ENCODE results near the gene DUSP28. TPM values are rescaled to one million over a fixed set of nuclear protein-coding genes. Genes with fewer than 3 reads are reported as not detected.

The DUSP28 gene
- total and polyA plus RNA-seq, 2 donors: 7.2 to 9.0 TPM

DNA sequence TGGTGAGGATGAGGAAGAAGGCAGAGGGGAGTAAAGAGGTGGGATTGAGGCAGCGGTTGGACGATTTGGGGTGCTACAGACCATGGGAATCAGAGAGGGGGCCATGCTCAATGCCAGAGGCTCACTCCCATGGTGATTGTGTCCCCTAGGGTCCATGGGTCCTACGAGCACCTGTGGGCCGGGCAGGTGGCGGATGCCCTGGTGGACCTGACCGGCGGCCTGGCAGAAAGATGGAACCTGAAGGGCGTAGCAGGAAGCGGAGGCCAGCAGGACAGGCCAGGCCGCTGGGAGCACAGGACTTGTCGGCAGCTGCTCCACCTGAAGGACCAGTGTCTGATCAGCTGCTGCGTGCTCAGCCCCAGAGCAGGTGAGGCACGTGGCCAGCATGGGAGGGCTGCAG, 31.6 kb downstream of the DUSP28 start:
- Histone ChIP-seq H3K27ac (ENCODE audit: low read depth in 1 of 2, low read length in 1 of 2) (no peak overlapping the region), H3K36me3 (ENCODE audit: control insufficient read depth in 2 of 2, insufficient read depth in 2 of 2, low read length in 1 of 2) (peaks cover 73 to 74% of the 10 kb centered on the region in 2 donors), H3K4me3 (ENCODE audit: low read length in 2 of 2) (no peak overlapping the region), H3K27me3 (ENCODE audit: control insufficient read depth in 2 of 2, insufficient read depth in 1 of 2, low read length in 1 of 2) (no peaks in the 10 kb centered on the region), H3K4me1 (ENCODE audit: control insufficient read depth in 2 of 2, insufficient read depth in 2 of 2, low read length in 2 of 2) (peaks cover 16 to 19% of the 10 kb centered on the region in 2 donors), H3K9me3 (ENCODE audit: control insufficient read depth in 2 of 2, insufficient read depth in 1 of 2, low read length in 1 of 2) (no peaks in the 10 kb centered on the region)
- 98% methylated on average over 13 of the region's 13 CpGs for WGBS
- DNase-seq (ENCODE audit: low read depth in 6 of 9, low spot score in 9 of 9): no peak

- Histone ChIP-seq H3K9me3 (ENCODE audit: control insufficient read depth in 2 of 2, insufficient read depth in 1 of 2, low read length in 1 of 2) (no peaks in the 10 kb centered on the region), H3K4me1 (ENCODE audit: control insufficient read depth in 2 of 2, insufficient read depth in 2 of 2, low read length in 2 of 2) (peaks cover 6 to 8% of the 10 kb centered on the region in 2 donors), H3K27ac (ENCODE audit: low read depth in 1 of 2, low read length in 1 of 2) (no peak overlapping the region), H3K36me3 (ENCODE audit: control insufficient read depth in 2 of 2, insufficient read depth in 2 of 2, low read length in 1 of 2) (peaks cover 84 to 87% of the 10 kb centered on the region in 2 donors), H3K4me3 (ENCODE audit: low read length in 2 of 2) (no peak overlapping the region), H3K27me3 (ENCODE audit: control insufficient read depth in 2 of 2, insufficient read depth in 1 of 2, low read length in 1 of 2) (no peaks in the 10 kb centered on the region)
- no peak for DNase-seq (ENCODE audit: low read depth in 6 of 9, low spot score in 9 of 9)
- WGBS: 98% methylated on average over 20 of the region's 20 CpGs
Measured at GRCh38 chr2:240593026-240593702, 33.0 kb downstream of the DUSP28 start.

DNA sequence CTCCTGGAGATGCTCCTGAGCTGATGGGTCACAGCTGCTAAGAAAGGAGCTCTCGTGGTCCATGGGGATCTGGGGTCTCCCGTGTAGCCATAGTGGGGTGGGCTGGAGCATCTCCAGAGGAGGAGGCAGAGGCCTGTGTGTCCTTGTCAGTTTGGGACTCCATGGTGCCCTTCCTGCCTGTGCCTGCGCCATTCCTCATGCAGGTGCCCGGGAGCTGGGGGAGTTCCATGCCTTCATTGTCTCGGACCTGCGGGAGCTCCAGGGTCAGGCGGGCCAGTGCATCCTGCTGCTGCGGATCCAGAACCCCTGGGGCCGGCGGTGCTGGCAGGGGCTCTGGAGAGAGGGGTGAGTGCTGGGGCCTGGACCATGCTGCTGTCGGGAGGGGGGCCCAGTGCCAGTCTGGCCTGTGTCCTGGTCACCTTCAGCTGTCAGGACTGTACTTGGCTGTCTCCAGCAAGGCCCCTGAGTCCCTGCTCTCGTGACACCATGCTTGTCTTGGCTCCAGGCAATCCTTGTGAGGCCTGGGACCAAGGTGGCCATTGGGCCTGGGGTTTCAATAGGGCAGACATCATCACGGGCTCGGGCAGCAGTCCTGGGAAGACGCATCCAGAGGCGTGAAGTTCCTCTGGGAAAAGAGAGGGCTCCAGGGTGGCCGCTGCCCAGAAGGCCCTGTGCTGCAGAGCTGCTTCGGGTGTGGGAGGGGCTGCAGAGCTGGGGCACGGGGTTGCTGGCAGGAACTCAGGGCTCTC, 33.7 kb downstream of the DUSP28 start:
- WGBS: 95% methylated on average over 19 of the region's 19 CpGs
- Histone ChIP-seq H3K4me3 (ENCODE audit: low read length in 2 of 2) (no peak overlapping the region), H3K36me3 (ENCODE audit: control insufficient read depth in 2 of 2, insufficient read depth in 2 of 2, low read length in 1 of 2) (peaks cover 85 to 94% of the 10 kb centered on the region in 2 donors)

DNA sequence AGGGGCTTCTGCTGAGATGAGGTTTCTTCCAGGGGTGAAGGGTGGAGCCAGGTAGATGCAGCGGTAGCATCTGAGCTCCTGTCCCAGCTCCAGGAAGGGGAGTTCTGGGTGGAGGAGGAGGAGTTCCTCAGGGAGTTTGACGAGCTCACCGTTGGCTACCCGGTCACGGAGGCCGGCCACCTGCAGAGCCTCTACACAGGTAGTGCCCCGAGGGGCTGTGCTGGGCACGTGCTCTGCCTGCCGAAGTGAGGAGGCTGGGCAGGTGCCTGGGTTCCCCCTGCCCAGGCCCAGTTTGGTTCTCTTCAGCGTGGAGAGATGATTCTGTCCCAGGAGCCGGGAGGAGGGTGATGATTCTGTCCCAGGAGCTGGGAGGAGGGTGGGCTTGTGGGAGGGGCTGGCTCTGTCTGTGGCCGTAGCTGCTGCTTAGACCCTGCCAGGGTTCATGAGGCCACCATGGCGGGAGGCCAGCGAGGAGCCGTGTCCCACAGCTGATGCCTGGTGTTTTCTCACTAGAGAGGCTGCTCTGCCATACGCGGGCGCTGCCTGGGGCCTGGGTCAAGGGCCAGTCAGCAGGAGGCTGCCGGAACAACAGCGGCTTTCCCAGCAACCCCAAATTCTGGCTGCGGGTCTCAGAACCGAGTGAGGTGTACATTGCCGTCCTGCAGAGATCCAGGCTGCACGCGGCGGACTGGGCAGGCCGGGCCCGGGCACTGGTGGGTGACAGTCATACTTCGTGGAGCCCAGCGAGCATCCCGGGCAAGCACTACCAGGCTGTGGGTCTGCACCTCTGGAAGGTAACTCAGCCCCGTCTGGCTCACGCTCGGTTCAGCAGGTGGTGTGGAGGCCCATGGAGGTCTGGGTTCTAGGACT, 34.6 kb downstream of the DUSP28 start:
- H3K27ac ChIP-seq (ENCODE audit: low read depth in 1 of 2, low read length in 1 of 2): no peak overlapping the region
- 95% methylated on average over 34 of the region's 34 CpGs for WGBS
- no peak for DNase-seq (ENCODE audit: low read depth in 6 of 9, low spot score in 9 of 9)
- peaks cover 80 to 96% of the 10 kb centered on the region in 2 donors for H3K36me3 ChIP-seq (ENCODE audit: control insufficient read depth in 2 of 2, insufficient read depth in 2 of 2, low read length in 1 of 2)
- no peak overlapping the region for H3K4me3 ChIP-seq (ENCODE audit: low read length in 2 of 2)
- H3K27me3 ChIP-seq (ENCODE audit: control insufficient read depth in 2 of 2, insufficient read depth in 1 of 2, low read length in 1 of 2): no peaks in the 10 kb centered on the region
- no peaks in the 10 kb centered on the region for H3K9me3 ChIP-seq (ENCODE audit: control insufficient read depth in 2 of 2, insufficient read depth in 1 of 2, low read length in 1 of 2)
- H3K4me1 ChIP-seq (ENCODE audit: control insufficient read depth in 2 of 2, insufficient read depth in 2 of 2, low read length in 2 of 2): no peaks in the 10 kb centered on the region

More for the DNA sequence above, 33.7 kb downstream of the DUSP28 start:
- Histone ChIP-seq H3K9me3 (ENCODE audit: control insufficient read depth in 2 of 2, insufficient read depth in 1 of 2, low read length in 1 of 2) (no peaks in the 10 kb centered on the region), H3K4me1 (ENCODE audit: control insufficient read depth in 2 of 2, insufficient read depth in 2 of 2, low read length in 2 of 2) (peaks cover 0 to 3% of the 10 kb centered on the region in 2 donors), H3K27ac (ENCODE audit: low read depth in 1 of 2, low read length in 1 of 2) (no peak overlapping the region), H3K27me3 (ENCODE audit: control insufficient read depth in 2 of 2, insufficient read depth in 1 of 2, low read length in 1 of 2) (no peaks in the 10 kb centered on the region)
- DNase-seq (ENCODE audit: low read depth in 6 of 9, low spot score in 9 of 9): no peak

DNA sequence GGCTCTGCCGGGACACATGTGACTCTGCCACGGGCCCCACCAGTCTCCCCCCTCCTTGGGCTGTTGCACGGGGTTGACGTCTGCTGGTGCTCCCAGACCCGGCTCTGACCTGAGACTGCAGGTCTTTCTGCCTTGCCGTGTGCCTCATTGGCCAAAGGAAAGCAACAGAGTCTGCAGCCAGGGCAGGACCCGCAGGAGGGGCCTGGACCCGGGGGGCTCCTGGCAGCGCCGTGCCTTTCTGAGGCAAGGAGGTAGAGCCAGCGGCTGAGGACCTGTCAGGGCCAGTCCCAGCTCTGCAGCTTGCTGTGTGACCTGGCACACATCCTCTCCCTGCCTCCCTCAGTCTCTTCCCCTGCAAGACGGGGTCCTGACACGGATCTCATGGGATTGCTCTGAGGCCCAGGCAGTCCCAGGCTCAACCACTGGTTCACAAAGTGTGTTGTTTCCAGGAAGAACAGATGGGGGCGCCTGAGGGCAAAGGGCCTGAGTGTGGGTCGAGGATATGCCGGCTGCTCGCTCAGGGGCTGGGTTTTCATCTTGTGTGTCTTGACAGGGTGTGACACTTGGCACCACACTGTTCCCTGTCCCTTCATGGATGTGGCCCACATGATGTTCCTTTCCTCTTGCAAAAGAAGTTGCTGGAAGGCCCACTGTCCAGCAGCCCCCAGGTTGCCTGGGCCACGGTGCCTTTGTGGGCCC, 35.4 kb downstream of the DUSP28 start:
- WGBS: 85% methylated on average over 18 of the region's 18 CpGs
- Histone ChIP-seq H3K27me3 (ENCODE audit: control insufficient read depth in 2 of 2, insufficient read depth in 1 of 2, low read length in 1 of 2) (no peaks in the 10 kb centered on the region), H3K4me1 (ENCODE audit: control insufficient read depth in 2 of 2, insufficient read depth in 2 of 2, low read length in 2 of 2) (no peaks in the 10 kb centered on the region), H3K9me3 (ENCODE audit: control insufficient read depth in 2 of 2, insufficient read depth in 1 of 2, low read length in 1 of 2) (no peaks in the 10 kb centered on the region), H3K36me3 (ENCODE audit: control insufficient read depth in 2 of 2, insufficient read depth in 2 of 2, low read length in 1 of 2) (peaks cover 75 to 96% of the 10 kb centered on the region in 2 donors), H3K4me3 (ENCODE audit: low read length in 2 of 2) (no peak overlapping the region), H3K27ac (ENCODE audit: low read depth in 1 of 2, low read length in 1 of 2) (no peak overlapping the region)
- peak in 2 of 9 donors; percentile 14 to 20 for DNase-seq (ENCODE audit: low read depth in 6 of 9, low spot score in 9 of 9)

GRCh38 chr2:240596080-240596460, 35.9 kb downstream of the DUSP28 start:
- Histone ChIP-seq H3K36me3 (ENCODE audit: control insufficient read depth in 2 of 2, insufficient read depth in 2 of 2, low read length in 1 of 2) (peaks cover 72 to 93% of the 10 kb centered on the region in 2 donors), H3K27ac (ENCODE audit: low read depth in 1 of 2, low read length in 1 of 2) (no peak overlapping the region), H3K4me3 (ENCODE audit: low read length in 2 of 2) (no peak overlapping the region), H3K9me3 (ENCODE audit: control insufficient read depth in 2 of 2, insufficient read depth in 1 of 2, low read length in 1 of 2) (no peaks in the 10 kb centered on the region), H3K4me1 (ENCODE audit: control insufficient read depth in 2 of 2, insufficient read depth in 2 of 2, low read length in 2 of 2) (no peaks in the 10 kb centered on the region), H3K27me3 (ENCODE audit: control insufficient read depth in 2 of 2, insufficient read depth in 1 of 2, low read length in 1 of 2) (no peaks in the 10 kb centered on the region)
- no peak for DNase-seq (ENCODE audit: low read depth in 6 of 9, low spot score in 9 of 9)
- 98% methylated on average over 17 of the region's 17 CpGs for WGBS

GRCh38 chr2:240596491-240596931, 36.4 kb downstream of the DUSP28 start:
- Histone ChIP-seq H3K36me3 (ENCODE audit: control insufficient read depth in 2 of 2, insufficient read depth in 2 of 2, low read length in 1 of 2) (peaks cover 69 to 93% of the 10 kb centered on the region in 2 donors), H3K4me1 (ENCODE audit: control insufficient read depth in 2 of 2, insufficient read depth in 2 of 2, low read length in 2 of 2) (no peaks in the 10 kb centered on the region), H3K9me3 (ENCODE audit: control insufficient read depth in 2 of 2, insufficient read depth in 1 of 2, low read length in 1 of 2) (no peaks in the 10 kb centered on the region), H3K27ac (ENCODE audit: low read depth in 1 of 2, low read length in 1 of 2) (no peak overlapping the region), H3K27me3 (ENCODE audit: control insufficient read depth in 2 of 2, insufficient read depth in 1 of 2, low read length in 1 of 2) (no peaks in the 10 kb centered on the region), H3K4me3 (ENCODE audit: low read length in 2 of 2) (no peak overlapping the region)
- DNase-seq (ENCODE audit: low read depth in 6 of 9, low spot score in 9 of 9): no peak
- 98% methylated on average over 23 of the region's 23 CpGs for WGBS

DNA sequence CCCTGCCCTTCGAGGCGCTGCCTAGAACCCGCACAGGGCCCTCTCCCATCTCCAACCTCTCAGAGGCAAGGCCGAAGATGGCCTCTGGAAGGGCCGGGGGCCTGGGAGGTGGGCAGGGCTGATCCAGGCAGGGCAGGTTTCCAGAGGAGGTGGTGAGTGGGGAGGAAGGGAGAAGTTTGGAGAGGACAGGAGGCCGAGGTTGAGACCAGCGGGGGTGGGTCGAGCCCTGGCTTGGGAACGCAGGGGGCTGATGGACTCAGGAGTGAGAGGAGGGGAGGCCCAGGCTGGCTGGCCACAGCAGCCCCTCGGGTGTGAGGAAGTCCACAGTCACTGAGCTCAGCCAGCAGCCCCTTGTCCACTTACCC, 36.9 kb downstream of the DUSP28 start:
- no peaks in the 10 kb centered on the region for H3K27me3 ChIP-seq (ENCODE audit: control insufficient read depth in 2 of 2, insufficient read depth in 1 of 2, low read length in 1 of 2)
- H3K9me3 ChIP-seq (ENCODE audit: control insufficient read depth in 2 of 2, insufficient read depth in 1 of 2, low read length in 1 of 2): no peaks in the 10 kb centered on the region
- no peaks in the 10 kb centered on the region for H3K4me1 ChIP-seq (ENCODE audit: control insufficient read depth in 2 of 2, insufficient read depth in 2 of 2, low read length in 2 of 2)
- peaks cover 69 to 92% of the 10 kb centered on the region in 2 donors for H3K36me3 ChIP-seq (ENCODE audit: control insufficient read depth in 2 of 2, insufficient read depth in 2 of 2, low read length in 1 of 2)
- WGBS: 98% methylated on average over 10 of the region's 10 CpGs
- no peak overlapping the region for H3K4me3 ChIP-seq (ENCODE audit: low read length in 2 of 2)
- no peak for DNase-seq (ENCODE audit: low read depth in 6 of 9, low spot score in 9 of 9)
- no peak overlapping the region for H3K27ac ChIP-seq (ENCODE audit: low read depth in 1 of 2, low read length in 1 of 2)
